ENCODE results near the gene FAM186B.
A peak's percentile ranks its signal among the peaks of the same experiment; 100 is the strongest.
"Not testable (repeated sequence)": the region's sequence is repeated elsewhere in the genome, so short reads cannot be mapped to it uniquely, and the experiment has no call there.

Gene FAM186B, protein sequence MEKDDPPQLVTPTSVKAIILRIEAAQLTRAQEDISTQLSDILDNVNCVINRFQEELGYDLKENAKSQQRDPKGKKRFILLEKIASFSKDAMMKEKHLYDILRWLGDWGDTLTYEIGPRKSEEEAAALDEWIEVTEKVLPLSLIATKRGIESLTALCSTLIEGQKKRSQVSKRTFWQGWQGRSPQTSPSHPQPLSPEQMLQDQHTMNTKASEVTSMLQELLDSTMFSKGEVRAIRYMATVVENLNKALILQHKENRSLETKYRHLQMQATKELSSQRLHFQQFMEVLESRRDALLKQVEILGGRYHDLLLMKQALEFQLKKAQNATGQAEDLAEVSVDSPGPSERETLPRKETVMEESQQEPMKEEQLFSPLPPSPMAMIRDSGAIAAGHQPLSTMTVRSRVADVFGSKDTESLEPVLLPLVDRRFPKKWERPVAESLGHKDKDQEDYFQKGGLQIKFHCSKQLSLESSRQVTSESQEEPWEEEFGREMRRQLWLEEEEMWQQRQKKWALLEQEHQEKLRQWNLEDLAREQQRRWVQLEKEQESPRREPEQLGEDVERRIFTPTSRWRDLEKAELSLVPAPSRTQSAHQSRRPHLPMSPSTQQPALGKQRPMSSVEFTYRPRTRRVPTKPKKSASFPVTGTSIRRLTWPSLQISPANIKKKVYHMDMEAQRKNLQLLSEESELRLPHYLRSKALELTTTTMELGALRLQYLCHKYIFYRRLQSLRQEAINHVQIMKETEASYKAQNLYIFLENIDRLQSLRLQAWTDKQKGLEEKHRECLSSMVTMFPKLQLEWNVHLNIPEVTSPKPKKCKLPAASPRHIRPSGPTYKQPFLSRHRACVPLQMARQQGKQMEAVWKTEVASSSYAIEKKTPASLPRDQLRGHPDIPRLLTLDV

DNA sequence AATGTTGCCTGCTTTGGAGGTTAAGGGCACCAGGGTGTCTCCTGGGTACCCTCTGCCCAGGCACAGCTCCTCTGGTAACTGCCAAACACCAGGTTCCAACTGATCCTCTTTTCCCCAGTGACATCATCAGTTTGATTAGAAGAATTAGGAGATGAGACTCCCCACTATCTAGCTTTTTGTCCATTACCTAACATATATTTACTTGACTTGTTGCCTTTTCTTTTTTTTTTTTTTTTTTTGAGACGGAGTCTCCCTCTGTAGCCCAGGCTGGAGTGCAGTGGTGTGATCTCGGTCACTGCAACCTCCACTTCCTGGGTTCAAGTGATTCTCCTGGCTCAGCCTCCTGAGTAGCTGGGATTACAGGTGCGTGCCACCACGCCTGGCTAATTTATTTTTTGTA, at the start of gene FAM186B:
Gene FAM186B (minus strand): TSS at position 101 of the 400 bp plus-strand sequence. CDS start 162 bp downstream, outside the sequence.
- not testable (repeated sequence) for DNase-seq (ENCODE audit: low read depth in 2 of 2)

GRCh38 chr12:49654715-49655114, 49.3 kb upstream of the FAM186B start:
- DNase-seq (ENCODE audit: low read depth in 2 of 2) = no peak

DNA sequence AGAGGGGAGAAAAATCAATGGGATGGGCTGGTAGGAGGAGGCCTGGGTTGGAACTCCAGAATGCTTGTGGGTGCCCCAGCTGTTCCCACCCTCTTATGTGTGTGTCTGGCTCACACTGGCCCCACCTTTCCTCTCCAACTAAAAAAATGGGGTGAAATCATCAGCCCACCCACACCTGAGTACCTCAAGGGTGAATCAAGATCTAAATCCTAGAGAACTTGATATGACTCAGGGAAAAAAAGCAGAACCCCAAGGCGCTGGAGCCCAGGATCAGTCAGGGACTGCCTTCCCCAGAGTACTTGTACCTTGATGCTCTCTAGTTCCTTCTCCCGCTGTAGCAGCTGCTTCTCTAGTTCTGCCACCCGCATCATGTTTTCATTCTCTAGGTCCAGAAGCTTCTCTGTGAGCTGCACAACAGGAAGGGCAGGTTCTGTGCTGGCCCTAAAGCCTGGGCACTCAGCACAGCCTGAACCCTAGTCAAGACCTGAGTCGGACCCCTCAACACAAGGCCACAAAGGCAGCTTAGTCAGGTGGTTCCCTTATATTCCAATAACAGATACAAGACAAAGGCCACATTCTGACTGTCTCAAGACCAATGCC, 47.6 kb upstream of the FAM186B start:
- DNase-seq (ENCODE audit: low read depth in 2 of 2) = no peak

DNA sequence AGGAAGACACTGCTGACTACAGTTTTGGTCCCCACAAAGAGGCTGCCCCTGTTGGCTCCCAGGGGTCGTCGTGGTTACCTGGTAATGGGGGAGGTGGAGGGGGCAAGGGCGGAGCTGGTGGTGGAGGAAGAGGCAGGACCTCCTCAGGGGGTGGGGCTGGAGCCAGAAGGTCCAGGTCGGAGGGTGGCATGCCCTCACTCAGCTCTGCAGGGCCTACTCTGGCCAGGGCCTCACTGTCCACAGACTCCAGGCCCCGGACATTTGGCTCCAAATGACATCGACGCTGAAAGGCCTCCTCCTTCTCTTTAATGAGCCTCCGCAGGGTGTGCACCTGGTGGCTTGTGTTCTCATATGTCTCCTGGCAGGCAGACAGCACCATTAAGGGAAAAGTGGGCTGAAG, 46.4 kb upstream of the FAM186B start:
- no peak for DNase-seq (ENCODE audit: low read depth in 2 of 2)

- DNase-seq (ENCODE audit: low read depth in 2 of 2) = no peak
Observed at GRCh38 chr12:49649892-49650291, 44.5 kb upstream of the FAM186B start.

GRCh38 chr12:49649445-49649844, 44.0 kb upstream of the FAM186B start:
- no peak for DNase-seq (ENCODE audit: low read depth in 2 of 2)

DNA sequence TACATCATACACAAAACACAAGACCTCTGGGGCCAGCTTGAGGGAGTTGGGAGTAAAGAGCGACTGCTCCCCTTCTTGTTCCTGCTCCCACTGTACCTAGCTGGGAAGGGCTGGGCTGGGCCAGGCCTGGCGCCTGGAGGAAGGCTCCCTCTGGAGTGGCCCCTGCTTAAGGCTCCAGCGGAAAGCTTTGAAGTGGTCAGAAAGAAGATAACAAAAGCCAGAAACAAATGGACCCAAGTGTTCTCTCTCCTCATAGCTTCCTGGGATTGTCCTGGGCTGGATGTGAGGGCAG, 43.2 kb upstream of the FAM186B start:
- DNase-seq (ENCODE audit: low read depth in 2 of 2) = no peak

DNA sequence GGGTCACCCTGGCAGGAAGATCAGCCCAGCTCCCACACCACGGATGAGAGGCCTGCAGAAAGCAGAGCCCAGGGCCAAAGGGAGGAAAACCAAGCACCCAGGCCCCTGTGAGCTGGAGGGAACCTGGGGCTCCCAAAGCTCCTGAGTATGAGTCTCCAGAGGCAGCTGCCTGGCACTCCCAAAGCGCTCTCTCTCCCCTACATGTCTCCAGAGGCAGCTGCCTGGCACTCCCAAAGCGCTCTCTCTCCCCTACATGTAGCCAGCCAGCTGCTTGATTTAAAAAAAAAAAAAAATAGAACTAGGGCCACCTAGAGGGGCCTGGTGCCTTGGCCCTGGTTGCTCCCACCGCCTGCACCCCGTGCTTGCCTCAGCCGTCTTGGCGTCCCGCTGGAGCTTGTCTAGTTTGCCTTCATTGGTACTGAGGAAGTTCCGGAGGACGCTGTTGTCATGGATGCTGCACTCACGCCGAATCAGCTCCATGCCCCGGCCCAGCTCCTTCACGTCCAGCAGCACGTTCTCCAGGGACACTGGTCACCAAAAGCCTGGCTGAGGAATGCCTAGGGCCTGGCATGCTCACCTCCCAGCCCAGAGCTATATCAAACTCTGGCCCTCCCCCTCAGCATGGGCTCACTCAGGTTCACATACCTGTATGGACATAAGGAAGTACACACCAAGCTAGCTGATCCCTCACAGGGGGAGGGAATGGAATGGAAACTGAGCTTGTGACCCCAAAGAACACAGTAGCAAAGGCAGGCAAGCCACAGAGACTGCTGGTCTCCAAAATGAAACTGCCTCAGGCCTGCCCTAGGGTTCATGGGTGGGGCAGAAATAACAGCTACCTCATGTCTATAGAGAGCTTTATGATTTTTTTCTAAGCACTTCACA, 42.6 kb upstream of the FAM186B start:
- no peak for DNase-seq (ENCODE audit: low read depth in 2 of 2)

DNA sequence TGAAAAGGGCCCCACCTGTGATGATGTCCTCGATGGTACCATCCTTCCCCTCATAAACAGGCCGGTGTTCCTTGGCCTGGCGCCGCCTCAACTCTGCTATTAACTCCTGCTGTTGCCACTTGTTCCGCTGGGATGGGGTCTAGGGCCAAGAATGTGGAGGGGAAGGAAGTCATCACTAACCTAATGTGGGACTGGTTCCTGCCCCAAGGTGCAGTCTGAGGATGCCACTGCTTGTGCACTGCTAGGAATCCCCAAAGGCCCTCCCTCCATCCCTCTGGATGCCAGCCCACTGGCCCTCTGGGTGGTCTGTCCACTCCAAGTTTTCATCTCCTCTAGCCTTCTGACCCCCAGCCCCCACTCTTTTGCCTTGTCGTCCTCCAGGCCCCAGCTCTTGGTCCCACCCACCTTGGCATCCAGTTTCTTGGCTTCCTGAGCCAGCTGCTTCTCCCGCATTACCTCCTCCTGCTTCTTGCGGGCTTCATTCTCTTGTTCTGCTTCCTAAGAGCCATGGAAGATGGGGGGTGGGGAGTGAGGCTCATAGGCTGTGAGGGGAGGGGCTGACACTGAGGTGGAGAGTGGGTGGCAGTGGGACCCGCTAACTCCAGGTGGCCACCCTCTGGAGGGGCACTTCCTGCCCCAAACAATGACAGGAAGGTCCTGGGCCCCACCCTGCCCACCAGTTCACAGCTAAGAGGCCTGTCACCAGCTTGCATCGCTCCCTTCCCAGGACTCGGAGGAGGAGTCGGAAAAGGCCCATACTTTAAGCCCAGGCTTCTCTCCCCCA, 41.6 kb upstream of the FAM186B start:
- DNase-seq (ENCODE audit: low read depth in 2 of 2) = no peak

GRCh38 chr12:49646331-49646830, 40.9 kb upstream of the FAM186B start:
- DNase-seq (ENCODE audit: low read depth in 2 of 2) = no peak

DNA sequence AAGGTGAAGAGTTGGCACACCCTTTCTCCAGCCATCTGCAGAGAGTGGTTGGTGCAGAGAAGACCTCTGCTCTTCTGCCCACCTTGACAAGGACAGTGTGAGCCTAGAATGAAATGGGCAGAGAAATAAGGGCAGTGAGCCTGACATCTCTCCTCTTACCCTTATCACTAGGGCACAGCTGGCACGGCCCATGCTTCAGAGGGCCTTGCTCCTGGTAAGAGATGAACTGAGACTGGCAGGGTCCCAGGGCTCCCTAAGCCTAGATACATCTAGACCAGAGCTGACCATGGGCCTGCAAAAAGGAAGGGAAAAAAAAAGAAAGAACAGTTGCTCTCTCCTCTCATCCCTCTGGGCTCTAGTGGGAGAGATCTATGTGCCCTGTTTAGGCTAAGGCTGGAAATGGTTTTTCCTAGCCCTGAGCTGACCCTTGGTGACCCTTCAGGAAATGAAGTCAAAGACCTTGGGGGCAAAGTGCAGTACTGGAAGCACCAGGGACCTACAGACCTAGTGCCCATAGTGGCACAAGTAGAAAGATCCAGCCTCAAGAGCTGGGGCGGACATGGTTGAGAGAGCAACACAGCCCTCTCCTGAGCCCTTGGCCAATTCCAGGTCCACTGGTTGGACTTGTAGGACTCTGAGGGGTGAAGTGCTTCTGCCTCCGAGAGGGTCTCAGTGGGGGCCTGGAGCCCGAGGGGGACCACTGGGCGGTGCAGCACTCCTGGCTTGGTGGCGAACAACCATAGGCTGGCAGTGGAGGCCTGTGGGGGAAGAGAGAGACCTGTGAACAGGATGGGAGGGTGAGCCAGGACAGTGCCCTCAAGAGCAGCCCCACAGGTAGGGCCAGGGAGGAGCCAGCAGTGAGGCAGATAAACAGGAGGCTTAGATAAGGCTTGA, 40.0 kb upstream of the FAM186B start:
- DNase-seq (ENCODE audit: low read depth in 2 of 2) = no peak

DNA sequence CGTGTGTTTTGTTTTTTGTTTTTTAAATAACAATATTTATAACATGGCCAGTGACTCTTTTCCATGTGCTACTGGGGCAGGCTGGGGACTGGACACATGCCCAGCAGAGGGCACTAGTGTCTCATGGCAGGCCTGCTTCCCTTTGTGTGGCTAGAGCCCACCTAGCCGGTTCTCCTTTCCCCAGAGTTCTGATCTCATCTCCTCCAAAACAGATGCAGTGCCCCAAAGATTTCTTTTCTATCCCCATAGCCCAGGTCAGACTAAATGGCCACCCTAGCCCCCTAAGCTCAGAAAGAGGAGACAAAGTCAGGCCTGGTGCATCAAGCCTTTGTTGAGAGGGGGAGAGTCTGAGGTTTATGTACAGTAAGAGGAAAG, 39.2 kb upstream of the FAM186B start:
- peak; percentile 57 to 66 for DNase-seq (ENCODE audit: low read depth in 2 of 2)

DNA sequence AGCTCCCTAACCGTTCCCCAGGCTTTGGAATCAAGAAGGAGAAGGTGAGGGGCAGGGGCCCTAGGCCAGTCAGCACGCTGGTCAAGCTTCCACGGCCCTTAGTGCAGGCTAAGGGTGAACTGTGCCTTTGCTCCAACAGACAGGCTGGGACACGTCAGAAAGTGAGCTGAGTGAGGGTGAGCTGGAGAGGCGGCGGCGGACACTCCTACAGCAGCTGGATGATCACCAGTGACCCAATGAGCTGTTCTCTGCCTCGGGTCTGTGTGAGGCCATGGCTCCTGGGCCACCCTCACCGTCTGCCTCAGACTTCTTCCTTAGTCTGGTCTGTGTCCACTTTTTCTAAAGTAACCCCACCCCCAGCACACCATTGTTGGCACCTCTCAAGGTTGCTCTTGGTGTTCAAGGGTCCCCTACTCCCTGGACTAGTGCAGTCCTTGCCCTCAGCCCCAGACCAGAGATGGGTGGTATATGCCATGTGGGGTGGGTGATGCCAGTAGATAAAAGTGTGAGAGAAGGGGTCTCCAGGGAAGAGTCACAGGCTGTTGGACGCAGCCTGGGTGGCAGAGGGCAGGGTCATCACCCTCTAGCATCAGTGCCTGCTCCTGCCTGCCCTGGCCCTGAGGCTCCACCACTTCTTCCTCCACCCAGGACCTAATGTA, 38.7 kb upstream of the FAM186B start:
- no peak for DNase-seq (ENCODE audit: low read depth in 2 of 2)

DNA sequence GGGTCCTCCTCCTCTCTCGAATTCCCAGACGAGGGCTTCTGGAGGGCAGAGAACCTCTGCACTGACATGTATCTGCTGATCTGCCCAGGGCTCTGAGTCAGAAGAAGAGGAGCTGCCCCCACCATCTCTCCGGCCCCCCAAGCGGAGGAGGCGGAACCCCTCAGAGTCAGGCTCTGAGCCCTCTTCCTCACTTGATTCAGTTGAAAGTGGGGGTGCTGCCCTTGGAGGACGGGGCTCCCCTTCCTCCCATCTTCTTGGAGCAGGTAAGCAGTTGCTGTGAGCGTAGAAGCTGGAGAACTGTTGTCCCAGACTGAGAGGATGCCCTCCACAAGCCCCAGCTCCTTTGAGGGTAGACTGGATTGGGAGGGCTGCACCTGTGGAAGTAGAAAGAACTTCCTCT, 37.7 kb upstream of the FAM186B start:
- DNase-seq (ENCODE audit: low read depth in 2 of 2) = no peak

DNA sequence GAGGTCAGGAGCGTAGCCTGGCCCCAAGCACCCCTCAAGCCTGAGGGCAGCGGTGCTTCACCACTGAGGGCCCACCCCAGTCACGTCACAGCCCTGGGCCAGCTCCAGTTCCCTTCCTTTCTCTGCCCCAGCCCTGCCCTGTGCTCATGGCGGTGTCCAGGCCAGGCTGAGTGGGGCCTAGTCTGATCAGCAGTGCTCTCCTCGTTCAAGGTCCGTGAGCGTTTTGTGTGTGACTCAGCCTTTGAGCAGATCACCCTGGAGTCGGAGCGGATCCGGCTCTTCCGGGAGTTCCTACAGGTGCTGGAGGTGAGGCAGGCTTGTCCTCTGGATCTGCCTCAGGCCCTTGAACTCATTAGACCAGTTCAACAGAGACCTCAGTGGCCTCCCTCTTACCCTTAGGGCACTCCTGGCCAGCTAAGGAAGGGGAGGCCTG, 36.9 kb upstream of the FAM186B start:
- no peak for DNase-seq (ENCODE audit: low read depth in 2 of 2)

- no peak for DNase-seq (ENCODE audit: low read depth in 2 of 2)
Observed at GRCh38 chr12:49641748-49642369, 36.4 kb upstream of the FAM186B start.

DNA sequence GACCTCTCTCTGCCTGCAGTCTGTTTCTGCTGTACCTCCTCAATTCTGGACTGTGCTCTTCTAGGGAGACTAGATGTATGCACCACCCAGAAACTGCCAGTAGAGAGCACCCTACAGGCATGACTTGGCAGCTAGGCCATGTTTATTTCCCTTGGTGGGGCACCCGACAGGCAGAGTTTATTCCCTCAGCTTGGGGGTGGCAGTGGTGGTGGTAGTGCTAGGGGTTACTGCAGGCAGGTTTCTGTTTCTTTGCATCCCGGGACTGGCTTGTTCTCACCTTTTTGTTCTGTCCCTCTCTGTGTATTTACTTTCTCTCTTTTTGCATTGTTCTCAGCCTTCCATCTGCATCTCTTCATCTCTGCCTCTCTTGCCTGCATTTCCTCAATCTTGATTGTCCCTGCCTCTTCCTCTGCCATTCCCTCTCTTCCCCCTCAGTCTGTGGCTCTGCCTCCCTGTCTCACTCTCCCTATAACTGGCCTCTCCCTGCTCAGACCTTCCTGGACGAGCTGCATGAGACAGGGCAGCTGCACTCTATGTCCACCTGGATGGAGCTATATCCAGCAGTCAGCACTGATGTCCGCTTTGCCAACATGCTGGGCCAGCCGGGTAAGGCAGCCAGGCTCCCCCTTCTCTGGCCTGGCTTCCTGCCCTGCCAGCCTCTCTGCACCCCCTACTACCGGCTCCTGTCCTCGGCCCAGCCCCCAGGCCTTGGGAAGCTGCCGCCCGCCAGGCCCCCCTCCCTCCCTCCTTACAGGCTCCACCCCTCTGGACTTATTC, 31.7 kb upstream of the FAM186B start:
- DNase-seq (ENCODE audit: low read depth in 2 of 2) = peak in 1 of 2 donors; percentile 22

DNA sequence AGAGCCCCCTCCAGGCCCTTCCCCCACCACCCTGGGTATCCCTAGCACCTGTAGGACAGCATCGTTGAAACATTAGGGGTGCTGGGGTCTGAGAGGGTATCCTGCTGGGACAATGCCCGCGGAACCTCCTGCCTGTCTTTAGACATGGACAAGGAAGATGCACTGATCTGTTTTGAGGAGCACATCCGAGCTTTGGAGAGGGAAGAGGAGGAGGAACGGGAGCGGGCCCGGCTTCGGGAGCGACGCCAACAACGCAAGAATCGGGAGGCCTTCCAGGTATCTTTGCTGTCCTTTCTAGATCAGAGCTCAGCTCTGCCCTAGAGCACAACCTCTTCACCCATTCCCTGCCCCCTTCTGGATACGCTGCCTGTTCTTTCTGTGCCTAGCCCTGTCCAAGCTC, 31.1 kb upstream of the FAM186B start:
- no peak for DNase-seq (ENCODE audit: low read depth in 2 of 2)

All from activated CD8-positive, alpha-beta memory T cell treated with anti-CD3 and anti-CD28 coated beads for 4 hours (primary cell).